A549 treated with AZD2906 at 1 μM for 4 hours (cell line): ENCODE measurements around the gene TM2D3. TPM values are rescaled to one million over a fixed set of nuclear protein-coding genes. Genes with fewer than 3 reads are reported as not detected.

Experiments
- total RNA-seq: library from RNA; stranded (reverse); fragments of 200-300 nt; extraction: Qiagen RNA extraction; gene quantifications from 5 replicates; pipeline ENCODE4 v1.2.3, GENCODE V29; 2022

TM2D3 gene, protein sequence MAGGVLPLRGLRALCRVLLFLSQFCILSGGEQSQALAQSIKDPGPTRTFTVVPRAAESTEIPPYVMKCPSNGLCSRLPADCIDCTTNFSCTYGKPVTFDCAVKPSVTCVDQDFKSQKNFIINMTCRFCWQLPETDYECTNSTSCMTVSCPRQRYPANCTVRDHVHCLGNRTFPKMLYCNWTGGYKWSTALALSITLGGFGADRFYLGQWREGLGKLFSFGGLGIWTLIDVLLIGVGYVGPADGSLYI
- 32.1 to 38.9 TPM (median 33.3 TPM) in 5 replicates for total RNA-seq

DNA sequence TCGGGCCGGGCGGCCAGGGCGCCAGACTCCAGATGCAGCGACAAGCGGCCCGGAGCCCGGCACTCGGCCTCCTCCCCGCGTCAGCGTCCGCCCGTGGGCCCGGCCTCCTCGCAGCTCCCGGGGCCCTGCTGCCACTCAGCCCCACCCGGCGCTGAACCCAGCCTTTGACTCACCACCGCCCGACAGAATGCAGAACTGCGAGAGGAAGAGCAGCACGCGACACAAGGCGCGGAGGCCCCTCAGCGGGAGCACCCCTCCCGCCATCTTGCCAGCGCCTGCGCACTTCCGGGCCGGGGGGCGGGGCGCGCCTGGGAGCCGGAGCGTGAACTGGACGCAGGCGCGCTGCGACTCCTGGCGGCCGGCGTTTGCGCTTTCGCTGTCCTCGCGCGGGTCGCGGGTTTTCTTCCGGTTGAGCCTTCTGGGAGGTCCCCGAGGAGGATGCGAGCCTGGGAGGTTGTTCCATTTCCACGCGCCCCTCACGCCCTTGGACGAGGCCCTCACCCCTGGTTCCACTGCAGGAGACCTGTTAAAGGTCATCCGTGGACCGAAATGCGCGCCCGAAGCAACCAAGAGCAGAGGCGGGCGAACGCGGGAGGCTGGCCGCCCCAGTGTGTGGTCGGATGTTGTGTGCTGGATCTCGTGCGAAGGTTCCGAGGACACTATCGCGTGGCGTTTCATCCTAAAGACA lies at the start of gene TM2D3:
Gene TM2D3, minus strand, starts transcription at position 284 of the 688 bp plus-strand sequence. Its CDS starts 20 bp downstream, at position 264.

Other genes with a start within 250 kb of the TM2D3 start
- 12.0 to 14.0 TPM (median 13.7 TPM) in 5 replicates for gene PCSK6, start 162.7 kb downstream of the TM2D3 start, total RNA-seq
- gene TARS3, start 72.1 kb upstream of the TM2D3 start, total RNA-seq = 6.6 to 8.9 TPM (median 7.9 TPM) in 5 replicates
- gene OR4F6, start 151.1 kb upstream of the TM2D3 start, total RNA-seq = not detected in 5 replicates
- gene OR4F15, start 159.8 kb upstream of the TM2D3 start, total RNA-seq = not detected in 5 replicates